NCI-H2227 (cell line): ENCODE measurements around the gene COP1.
"Not testable (repeated sequence)": the region's sequence is repeated elsewhere in the genome, so short reads cannot be mapped to it uniquely, and the experiment has no call there.

Source experiments
- DNase-seq: peaks from one replicate; lab custom pipeline; 2025; ENCODE audit not compliant: unreplicated experiment; lab: John Stamatoyannopoulos, UW

COP1 gene

DNA sequence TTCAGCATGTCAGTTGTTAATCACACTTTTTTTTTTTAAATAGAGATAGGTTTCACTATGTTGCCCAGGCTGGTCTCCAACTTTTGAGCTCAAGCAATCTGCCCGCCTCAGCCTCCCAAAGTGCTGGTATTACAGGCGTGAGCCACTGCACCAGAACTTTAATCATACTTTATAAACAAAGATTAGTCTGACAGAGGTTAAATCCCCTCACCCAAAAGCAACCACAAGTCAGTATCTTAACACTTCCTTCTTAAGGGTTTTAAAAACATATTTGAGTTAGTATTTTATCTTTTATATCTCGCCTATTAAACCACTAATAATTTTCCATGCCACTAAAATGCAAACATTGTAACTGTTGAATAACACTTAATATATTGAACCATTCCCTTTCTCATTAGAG is 70.2 kb downstream of the COP1 start:
- DNase-seq, result no peak

DNA sequence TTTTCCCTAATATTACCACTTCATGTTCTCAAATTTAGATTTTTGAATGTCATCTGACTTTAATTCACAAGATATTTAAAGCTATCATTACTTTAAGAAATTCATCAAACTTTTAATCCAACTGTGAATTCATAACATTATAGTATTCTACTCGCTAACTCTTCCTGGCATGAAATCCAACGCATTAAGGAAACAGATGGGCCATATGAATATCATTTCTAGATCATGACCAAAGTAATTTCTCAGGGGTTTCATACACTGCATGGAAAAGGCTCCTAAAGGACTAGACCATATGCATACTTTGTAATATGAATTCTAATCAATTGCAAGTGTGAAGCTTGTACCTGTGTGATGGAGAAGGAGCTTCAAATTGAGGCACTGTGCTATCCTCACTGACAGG is 72.4 kb downstream of the COP1 start:
- DNase-seq, result no peak

DNA sequence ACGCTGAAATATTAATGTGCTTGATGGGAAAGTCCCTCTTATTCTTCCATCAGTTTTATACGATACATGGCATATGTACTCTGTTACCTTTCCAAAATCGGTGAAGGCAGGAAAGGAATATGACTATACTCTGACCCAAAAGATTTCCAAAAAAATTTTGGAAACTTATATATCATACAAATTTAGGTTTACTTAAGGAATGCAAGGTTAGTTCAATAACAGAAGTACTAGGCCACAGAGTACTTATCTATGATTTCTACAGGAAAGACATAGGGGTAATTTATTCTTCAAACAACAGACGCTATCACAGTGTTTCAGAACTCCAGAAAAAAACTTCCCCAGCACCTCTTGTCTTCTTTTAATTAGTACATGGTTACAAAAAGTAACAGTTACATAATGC is 84.8 kb downstream of the COP1 start:
- no peak for DNase-seq

DNA sequence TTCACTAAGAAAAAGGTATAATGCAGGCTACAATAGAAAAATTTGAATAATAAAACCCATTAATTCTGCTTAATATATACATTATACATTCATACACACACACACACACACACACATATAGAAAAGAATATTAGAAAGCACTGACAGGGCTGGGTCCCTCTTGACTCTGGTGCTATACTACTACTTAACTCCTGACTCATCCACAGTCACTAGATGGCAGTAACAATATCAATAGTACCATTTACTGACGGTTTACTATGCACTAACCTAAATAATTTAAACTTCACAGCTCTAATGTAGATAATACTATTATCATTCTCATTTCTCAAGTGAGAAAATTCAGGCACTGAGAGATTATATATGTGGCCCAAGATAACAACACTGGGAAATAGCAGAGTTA is 87.5 kb downstream of the COP1 start:
- no peak for DNase-seq

DNA sequence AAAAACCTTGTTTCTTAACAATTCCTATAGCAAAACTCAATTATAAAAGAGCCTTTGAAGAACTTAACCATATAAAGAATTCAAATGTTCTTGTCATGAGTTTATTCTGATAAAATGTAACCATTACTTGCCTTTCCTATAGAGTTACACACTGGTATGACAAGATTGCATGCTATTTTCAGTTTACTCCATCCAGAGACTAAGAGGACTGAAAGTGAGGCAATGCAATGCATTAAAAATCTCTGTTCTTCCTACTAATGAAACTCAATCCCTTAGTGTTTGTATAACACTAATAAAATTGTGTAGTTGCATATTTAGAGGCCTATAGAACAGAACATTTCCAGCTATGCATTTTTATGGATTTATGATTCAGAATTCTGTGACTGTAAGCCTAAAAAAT is 88.1 kb downstream of the COP1 start:
- DNase-seq, result no peak

DNA sequence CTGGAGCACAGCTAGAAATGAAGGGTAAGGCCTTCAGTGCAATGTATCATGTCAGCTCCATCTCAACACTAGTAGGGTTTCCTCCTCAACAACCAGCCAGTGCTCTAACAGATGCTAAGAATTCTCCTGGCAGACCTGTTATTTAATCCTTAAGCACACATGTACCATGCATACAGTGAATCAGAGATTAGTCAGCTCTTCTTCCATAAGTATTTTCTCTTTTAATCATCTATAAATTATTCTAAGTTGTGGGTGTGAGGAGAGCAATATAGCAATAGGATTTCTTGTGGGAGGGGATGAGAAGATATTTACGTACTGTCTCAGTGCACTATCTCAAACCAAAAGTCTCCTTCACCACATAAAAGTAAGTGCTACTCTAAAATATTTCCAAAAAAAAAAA is 95.3 kb downstream of the COP1 start:
- DNase-seq, result no peak

DNA sequence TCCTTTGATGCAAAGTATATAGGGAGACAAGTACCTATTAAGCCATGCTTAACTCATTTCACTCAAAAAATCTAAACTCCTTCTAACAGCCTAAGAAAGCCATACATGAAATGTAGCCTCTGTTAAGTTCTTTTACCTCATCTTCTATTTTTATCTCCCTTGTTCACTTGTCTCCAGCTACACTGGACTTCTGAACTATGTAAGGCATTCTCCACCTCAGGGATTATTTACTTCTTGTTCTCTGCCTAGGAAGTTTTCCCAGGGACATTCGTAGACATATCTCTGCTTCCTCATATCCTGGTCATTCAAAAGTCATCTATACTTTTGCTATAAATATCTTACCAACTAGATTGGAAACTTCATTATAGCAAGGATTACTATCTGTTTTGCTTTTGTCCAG is 96.9 kb downstream of the COP1 start:
- no peak for DNase-seq

DNA sequence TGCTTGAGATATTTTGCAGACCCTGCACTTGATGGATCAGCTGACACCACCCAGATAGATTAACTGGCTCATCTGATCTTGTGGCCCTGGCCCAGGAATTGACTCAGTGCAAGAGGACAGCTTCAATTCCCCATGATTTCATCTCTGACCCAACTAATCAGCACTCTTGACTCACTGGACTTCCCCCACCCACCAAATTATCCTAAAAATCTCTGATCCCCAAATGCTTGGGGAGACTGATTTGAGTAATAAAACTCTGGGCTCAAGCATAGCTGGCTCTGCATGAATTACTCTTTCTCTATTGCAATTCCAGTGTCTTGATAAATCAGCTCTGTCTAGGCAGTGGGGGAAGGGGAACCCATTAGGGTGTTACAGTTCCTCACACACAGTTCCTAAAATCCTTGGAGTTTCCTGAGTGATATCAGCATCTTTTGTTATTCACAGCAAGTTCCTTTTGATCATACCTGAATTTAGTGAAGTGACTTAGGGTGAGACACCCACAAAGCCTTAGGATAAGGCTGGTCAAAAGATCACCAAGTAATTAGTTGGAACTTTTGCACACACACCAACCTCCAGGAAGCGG is 104.2 kb downstream of the COP1 start:
- no peak for DNase-seq

DNA sequence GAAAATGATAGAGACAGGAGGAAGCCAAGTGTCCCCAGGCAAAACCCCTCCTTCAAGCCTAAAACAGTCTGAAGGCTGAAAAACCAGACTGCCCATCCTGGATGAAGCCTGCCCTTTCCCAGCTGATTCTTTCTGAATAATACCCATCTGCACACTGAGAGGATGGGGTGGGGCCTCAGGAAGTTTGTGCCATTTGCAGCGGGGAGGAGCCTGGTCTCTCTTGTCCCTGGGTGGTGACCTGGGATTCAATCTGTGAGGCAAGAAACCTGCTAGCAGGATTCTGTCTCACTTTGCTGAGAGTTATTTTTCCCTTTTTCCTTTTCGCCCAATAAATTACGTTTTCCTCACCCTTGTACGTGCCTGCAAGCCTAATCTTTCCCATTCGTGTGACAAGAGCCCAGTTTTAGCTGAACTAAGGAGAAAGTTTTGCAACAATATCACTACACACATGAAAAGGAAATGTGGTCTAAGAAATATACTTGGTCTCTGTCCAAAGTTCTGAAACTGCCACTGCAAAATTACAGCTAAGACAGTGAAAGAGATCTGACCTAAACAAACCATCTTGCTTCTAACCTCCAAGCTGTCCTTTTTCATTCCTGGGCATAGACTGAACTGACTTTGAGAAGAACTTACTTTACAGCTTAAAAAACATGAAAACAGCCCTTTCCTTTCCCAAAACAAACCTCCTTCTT is 105.0 kb downstream of the COP1 start:
- DNase-seq, result no peak

DNA sequence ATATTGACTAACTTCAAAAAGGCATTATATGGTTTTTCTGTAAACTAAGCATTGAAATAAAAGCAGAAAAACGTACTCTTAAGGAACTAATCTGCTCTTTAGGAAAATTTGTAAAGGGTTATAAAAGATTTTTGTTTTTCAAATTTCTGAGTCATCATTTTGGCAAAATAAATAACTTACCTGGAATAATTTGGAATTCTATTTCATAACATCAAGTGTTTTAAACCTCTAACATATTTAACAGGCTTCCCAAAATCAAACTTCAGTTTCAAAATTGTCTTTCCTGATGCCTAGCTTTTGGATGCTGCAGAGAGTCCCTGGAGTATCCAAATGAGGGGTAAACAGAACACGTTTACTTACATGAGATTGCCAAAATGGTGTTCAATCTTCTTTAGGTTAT is 108.5 kb downstream of the COP1 start:
- no peak for DNase-seq

DNA sequence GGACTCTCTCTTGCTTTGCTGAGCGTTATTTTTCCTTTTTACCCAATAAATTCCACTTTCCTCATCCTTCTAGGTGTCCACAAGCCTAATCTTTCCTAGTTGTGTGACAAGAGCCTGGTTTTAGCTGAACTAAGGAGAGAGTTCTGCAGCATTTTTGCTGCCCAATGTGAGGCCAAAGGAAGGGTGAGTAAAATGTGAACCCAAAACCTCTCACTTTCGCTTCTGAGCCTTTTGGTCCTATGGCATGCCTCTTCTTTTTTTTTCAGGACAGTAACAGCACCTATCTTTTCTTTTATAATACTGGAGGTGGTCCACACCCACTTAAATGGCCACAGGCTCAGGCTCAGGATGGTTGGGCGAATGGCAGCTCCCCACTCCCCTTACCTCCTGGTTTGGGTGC is 111.1 kb downstream of the COP1 start:
- DNase-seq, result no peak

DNA sequence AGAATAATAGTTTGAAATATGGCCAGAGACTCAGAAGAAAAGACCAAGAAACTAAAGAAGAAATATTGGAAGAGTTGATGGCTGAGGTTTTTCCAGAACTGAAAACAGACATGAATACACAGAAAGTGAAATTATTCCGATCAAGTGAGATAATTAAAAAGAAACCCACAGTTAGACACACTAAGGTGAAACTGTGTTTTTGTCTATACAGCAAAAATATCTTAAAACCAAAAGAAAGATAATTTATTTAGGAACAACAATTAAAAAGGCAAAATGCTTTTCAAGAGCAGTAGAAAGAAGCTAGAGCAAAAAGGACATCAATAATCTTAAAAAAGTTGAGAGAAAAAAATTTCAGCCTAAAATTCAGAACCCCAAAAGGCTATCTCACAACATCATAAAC is 116.3 kb downstream of the COP1 start:
- DNase-seq, result no peak

DNA sequence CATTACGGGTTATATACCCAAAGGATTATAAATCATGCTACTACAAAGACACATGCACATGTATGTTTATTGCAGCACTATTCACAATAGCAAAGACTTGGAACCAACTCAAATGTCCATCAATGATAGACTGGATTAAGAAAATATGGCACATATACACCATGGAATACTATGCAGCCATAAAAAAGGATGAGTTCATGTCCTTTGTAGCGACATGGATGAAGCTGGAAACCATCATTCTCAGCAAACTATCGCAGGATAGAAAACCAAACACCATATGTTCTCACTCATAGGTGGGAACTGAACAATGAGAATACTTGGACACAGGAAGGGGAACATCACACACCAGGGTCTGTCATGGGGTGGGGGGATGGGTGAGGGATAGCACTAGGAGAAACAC is 119.3 kb downstream of the COP1 start:
- not testable (repeated sequence) for DNase-seq

DNA sequence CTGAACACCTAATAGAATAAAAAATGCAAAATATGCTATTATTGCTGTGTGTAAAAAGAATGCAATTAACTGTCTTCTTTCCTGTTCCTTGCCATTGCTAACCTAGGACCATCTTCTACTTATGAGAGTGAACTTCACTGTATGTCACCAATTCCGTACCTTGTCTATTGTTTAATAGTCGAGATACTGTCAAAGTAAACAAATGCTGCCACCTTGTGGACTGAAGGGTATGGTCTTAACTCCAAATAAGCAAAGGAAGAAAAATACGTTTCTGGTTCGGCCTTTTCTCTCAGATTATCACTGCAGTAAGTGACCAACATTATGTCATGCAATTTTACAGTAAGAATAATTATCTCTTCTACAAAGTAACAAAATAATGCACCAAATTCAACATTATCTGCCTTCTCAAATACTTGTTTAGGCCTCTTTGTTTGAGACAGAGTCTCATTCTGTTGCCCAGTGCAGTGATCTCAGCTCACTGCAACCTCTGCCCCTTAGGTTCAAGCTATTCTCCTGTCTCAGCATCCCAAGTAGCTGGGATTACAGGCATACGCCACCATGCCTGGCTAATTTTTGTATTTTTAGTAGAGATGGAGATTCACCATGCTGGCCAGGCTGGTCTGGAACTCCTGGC is 133.4 kb downstream of the COP1 start:
- peak; percentile 89 for DNase-seq

DNA sequence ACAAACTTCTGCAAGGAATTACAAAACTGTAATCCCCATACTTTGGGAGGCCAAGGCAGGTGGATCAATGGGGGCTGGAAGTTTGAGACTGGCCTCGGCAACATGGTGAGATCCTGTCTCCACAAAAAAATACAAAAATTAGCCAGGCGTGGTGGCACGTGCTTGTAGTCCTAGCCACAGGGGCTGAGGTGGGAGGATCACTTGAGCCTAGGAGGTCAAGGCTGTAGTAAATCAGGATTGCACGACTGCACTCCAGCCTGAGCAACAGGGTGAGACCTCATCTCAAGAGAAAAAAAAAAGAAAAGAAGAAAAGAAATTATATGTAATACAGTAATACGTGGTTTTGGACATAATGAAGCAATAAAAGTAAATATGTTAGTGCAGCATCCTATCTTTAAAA is 138.2 kb downstream of the COP1 start:
- DNase-seq, result no peak

DNA sequence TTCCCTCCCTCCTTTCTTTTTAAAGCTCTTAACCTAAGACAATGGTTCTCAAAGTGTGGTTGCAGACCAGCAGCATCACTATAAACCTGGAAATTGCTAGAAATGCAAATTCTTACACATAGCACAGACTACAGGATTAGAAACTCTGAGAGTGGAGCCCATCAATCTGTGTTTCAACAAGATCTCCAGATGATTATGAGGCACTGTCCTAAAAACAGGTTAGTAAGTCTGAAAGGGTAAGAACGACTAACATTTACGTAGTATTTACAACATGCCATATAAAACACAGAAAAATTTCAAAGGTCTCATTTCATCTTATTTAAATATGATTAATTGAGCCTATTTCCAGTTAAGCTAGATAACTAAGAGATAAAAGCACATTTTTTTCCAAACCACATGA is 138.8 kb downstream of the COP1 start:
- DNase-seq, result no peak

DNA sequence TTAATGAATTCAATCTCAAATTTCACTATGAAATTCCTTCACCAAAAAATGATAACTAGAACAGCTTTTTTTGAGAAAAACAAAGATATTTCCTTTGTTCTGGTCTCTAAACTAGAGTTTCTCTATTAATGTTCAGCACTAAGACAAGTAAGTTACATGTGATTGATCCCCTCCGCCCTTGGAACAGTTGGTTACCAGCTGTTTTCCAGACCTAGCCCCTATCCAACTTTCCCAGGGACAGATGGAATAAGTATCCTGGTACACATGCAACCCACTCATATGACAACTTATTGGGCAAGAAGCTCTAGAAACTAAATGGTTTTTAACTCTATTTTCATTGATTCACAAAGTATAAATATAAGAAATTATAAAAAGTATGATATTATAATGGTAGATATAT is 140.4 kb downstream of the COP1 start:
- DNase-seq, result no peak

DNA sequence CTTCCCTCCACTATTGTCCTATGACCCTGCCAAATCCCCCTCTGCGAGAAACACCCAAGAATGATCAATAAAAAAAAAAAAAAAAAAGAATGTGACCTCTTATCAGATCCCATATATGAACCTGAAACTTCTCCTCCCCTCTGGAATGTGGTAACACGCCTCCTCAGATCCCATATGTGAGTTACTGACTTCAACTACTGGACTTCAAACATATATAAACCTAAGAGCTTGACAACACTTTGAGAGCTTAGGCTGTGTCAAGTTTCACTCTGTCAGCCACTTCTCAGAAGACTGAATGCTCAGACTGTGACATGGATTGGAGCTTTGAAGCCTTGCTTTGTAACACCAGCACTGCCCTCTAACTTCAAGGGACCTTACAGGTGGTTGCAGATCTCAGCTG is 148.4 kb downstream of the COP1 start:
- DNase-seq, result no peak

DNA sequence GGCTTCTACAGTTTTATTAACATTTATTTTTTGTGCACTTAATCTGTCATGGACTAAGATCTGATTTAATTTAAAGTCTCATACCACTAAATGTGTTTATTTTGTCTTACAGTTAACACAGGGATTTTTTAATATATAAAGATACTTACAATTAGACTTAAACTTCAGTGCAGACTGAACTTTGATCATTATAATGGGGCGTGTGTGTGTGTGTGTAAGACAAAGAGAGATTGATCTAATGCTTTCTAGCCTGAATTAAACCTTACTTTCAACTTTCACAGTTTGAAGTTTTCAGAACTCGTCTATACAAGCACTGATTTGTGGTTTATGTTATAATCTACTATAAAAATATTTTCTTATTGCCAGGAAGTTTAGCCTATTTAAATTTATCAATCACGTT is 150.8 kb downstream of the COP1 start:
- DNase-seq, result no peak

DNA sequence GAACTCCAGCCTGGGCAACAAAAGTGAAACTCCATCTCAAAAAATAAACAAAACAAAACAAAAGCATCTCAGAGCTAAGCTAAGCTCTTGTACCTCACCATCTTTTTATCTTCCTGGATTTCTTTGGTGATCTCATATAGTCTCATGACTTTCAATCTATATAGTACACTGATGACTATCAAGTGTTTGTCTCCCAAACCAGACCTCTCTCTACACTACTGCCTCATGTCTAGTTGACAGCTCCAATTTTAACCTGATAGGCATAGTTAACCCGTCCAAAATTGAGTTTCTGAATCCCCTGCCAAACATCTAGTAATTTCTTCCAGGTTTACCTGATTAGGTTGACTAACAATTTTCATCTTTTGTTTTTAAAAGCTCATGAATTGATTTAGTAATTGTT is 151.7 kb downstream of the COP1 start:
- no peak for DNase-seq

DNA sequence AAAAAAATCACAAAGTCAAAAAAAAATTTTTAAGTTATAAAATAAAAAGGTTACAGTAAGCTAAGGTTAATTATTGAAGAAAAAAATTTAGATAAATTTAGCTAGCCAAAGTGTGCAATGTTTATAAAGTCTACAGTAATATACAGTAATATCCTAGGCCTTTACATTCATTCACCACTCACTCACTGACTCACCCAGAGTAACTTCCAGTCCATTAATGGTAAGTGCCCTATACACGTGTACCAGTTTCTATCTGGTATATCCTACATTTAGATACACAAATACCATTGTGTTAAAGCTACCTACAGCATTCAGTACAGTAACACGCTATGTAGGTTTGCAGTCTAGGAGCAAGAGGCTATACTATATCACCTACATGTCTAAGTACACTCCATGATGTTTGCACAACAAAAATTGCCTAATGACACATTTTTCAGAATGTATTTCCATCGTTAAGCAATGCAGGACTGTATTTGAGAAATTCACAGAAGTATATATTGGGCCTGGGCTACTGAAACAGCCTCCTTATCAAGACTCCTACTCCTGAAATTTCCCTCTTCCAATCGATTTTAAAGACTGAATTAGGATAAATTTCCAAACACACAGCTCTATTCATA is 155.1 kb downstream of the COP1 start:
- no peak for DNase-seq

DNA sequence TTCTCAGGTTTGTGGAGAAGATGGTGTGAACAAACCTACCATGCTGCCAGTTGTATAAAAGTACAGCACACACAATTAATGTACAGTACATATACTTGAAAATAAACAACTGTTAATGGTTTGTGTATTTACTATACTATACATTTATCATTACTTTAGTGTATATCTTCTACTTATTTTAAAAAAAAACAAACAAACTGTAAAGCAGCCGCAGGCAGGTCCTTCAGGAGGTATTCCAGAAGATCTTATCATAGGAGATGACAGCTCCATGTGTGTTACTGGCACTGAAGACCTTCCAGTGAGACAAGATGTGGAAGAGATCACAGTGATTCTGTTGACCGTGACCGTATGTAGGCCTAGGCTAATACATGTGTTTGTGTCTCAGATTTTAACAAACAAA is 155.7 kb downstream of the COP1 start:
- no peak for DNase-seq
